Osteocyte (in vitro differentiated cells): ENCODE measurements around the gene PRR20G. TPM values are rescaled to one million over a fixed set of nuclear protein-coding genes. Genes with fewer than 3 reads are reported as not detected.

ENCODE experiments used
- DNase-seq: peaks from one replicate; pipeline ENCODE4 v3.0.0; 2021; ENCODE audit warnings: mixed read lengths; ENCODE audit not compliant: unreplicated experiment; ENCODE audit errors: extremely low spot score
- H3K27ac Mint-ChIP-seq: one replicate; pipeline ENCODE4 v1.8.0; 2021; ENCODE audit warnings: mild to moderate bottlenecking, mixed read lengths; ENCODE audit not compliant: unreplicated experiment
- H3K27me3 Mint-ChIP-seq: one replicate; pipeline ENCODE4 v1.8.0; 2021; ENCODE audit warnings: mixed read lengths; ENCODE audit not compliant: unreplicated experiment
- H3K36me3 Mint-ChIP-seq: one replicate; pipeline ENCODE4 v1.8.0; 2021; ENCODE audit warnings: mixed read lengths; ENCODE audit not compliant: unreplicated experiment
- H3K4me1 Mint-ChIP-seq: one replicate; pipeline ENCODE4 v1.8.0; 2021; ENCODE audit warnings: mixed read lengths; ENCODE audit not compliant: unreplicated experiment
- H3K4me3 Mint-ChIP-seq: one replicate; pipeline ENCODE4 v1.8.0; 2021; ENCODE audit warnings: mild to moderate bottlenecking, moderate library complexity, mixed read lengths; ENCODE audit not compliant: unreplicated experiment
- H3K9me3 Mint-ChIP-seq: one replicate; pipeline ENCODE4 v1.8.0; 2021; ENCODE audit warnings: mixed read lengths; ENCODE audit not compliant: unreplicated experiment
- CTCF ChIP-seq: fragments of 200-600 bp; sonication (generic); IDR thresholded peaks from 2 replicates; pipeline ENCODE4 v1.5.0; 2021; ENCODE audit warnings: antibody characterized with exemption, mild to moderate bottlenecking, moderate library complexity
- total RNA-seq: library from RNA; stranded (reverse); gene quantifications from 2 replicates; pipeline ENCODE4 v1.2.1, GENCODE V29; 2021

PRR20G gene
- total RNA-seq, 1 donor from 2014 or later, result not detected

GRCh38 chr3:127284258-127284657 is 3.6 kb downstream of the PRR20G start:
- Mint-ChIP-seq H3K27me3 (peaks cover 2% of the 10 kb centered on the region), H3K27ac (no peak overlapping the region), H3K9me3 (peaks cover 18% of the 10 kb centered on the region), H3K4me1 (peaks cover 4% of the 10 kb centered on the region), H3K4me3 (no peak overlapping the region), H3K36me3 (no peaks in the 10 kb centered on the region)
- no peak for TF ChIP-seq CTCF
- DNase-seq, result no peak

GRCh38 chr3:127277561-127277960 is 10.3 kb downstream of the PRR20G start:
- Mint-ChIP-seq H3K4me1 (no peaks in the 10 kb centered on the region), H3K27me3 (peaks cover 2% of the 10 kb centered on the region), H3K27ac (no peak overlapping the region), H3K36me3 (no peaks in the 10 kb centered on the region), H3K4me3 (no peak overlapping the region), H3K9me3 (no peaks in the 10 kb centered on the region)
- TF ChIP-seq CTCF, result no peak
- DNase-seq, result no peak

GRCh38 chr3:127276995-127277394 is 10.9 kb downstream of the PRR20G start:
- Mint-ChIP-seq H3K4me3 (no peak overlapping the region), H3K36me3 (no peaks in the 10 kb centered on the region), H3K4me1 (no peaks in the 10 kb centered on the region), H3K27me3 (peaks cover 7% of the 10 kb centered on the region), H3K27ac (no peak overlapping the region), H3K9me3 (no peaks in the 10 kb centered on the region)
- no peak for DNase-seq
- TF ChIP-seq CTCF, result no peak

- H3K4me1 Mint-ChIP-seq, result no peaks in the 10 kb centered on the region
- DNase-seq, result no peak
- H3K36me3 Mint-ChIP-seq, result no peaks in the 10 kb centered on the region
- H3K27ac Mint-ChIP-seq, result no peak overlapping the region
- no peak for TF ChIP-seq CTCF
- no peak overlapping the region for H3K4me3 Mint-ChIP-seq
- peaks cover 11% of the 10 kb centered on the region for H3K27me3 Mint-ChIP-seq
- no peaks in the 10 kb centered on the region for H3K9me3 Mint-ChIP-seq
Measured at GRCh38 chr3:127276396-127276795, 11.4 kb downstream of the PRR20G start.

- no peaks in the 10 kb centered on the region for H3K36me3 Mint-ChIP-seq
- TF ChIP-seq CTCF, result no peak
- DNase-seq, result no peak
- peaks cover 11% of the 10 kb centered on the region for H3K27me3 Mint-ChIP-seq
- no peaks in the 10 kb centered on the region for H3K9me3 Mint-ChIP-seq
- no peaks in the 10 kb centered on the region for H3K4me1 Mint-ChIP-seq
- no peak overlapping the region for H3K27ac Mint-ChIP-seq
- no peak overlapping the region for H3K4me3 Mint-ChIP-seq
Measured at GRCh38 chr3:127275287-127275781, 12.5 kb downstream of the PRR20G start.
